K562 (cell line): ENCODE results near the gene CPT1C. TPM values are rescaled to one million over a fixed set of nuclear protein-coding genes. Genes with fewer than 3 reads are reported as not detected.

ENCODE experiments used
- CAMTA2 ChIP-seq: fragments of 250-450 bp; sonication (Bioruptor Pico); conservative IDR thresholded peaks from 2 replicates; pipeline ENCODE4 v1.5.1; 2022
- CBFB ChIP-seq: sonication (generic); formaldehyde crosslinking; IDR thresholded peaks from 2 replicates; pipeline ENCODE4 v1.4.0; 2020; ENCODE audit warnings: mild to moderate bottlenecking, missing genetic modification reagents
- CCNT2 ChIP-seq: IDR thresholded peaks from 2 replicates; pipeline ENCODE4 v1.6.1; 2011; ENCODE audit warnings: borderline replicate concordance, low read depth, mild to moderate bottlenecking, moderate library complexity, mixed read lengths, low read length; ENCODE audit not compliant: insufficient read length; ENCODE audit errors: extremely low read depth
- CREB5 ChIP-seq: fragments of 250-450 bp; sonication (Bioruptor Pico); IDR thresholded peaks from 2 replicates; pipeline ENCODE4 v1.5.0; 2020; ENCODE audit warnings: mild to moderate bottlenecking
- CREM ChIP-seq: IDR thresholded peaks from 2 replicates; pipeline ENCODE4 v1.6.1; 2014; ENCODE audit warnings: antibody characterized with exemption, low read depth
- E2F1 ChIP-seq: sonication (generic); formaldehyde crosslinking; IDR thresholded peaks from 2 replicates; pipeline ENCODE4 v1.8.1; 2023; ENCODE audit warnings: mild to moderate bottlenecking, missing genetic modification reagents, moderate library complexity
- E2F8 ChIP-seq: fragments of 450-650 bp; IDR thresholded peaks from 2 replicates; pipeline ENCODE4 v1.7.1; 2018; ENCODE audit warnings: mild to moderate bottlenecking, low read depth; ENCODE audit not compliant: partially characterized antibody
- EP400 ChIP-seq: fragments of 450-650 bp; IDR thresholded peaks from 2 replicates; pipeline ENCODE4 v1.6.1; 2017; ENCODE audit warnings: antibody characterized with exemption, mild to moderate bottlenecking, moderate library complexity
- IRF1 ChIP-seq: sonication (generic); formaldehyde crosslinking; IDR thresholded peaks from 2 replicates; pipeline ENCODE4 v1.8.0; 2022; ENCODE audit warnings: missing genetic modification reagents, mild to moderate bottlenecking, borderline replicate concordance
- MCM5 ChIP-seq: fragments of 450-650 bp; IDR thresholded peaks from 2 replicates; pipeline ENCODE4 v1.6.1; 2016; ENCODE audit warnings: low read depth
- NEUROD1 ChIP-seq: fragments of 150-350 bp; IDR thresholded peaks from 2 replicates; pipeline ENCODE4 v1.6.1; 2014; ENCODE audit warnings: borderline replicate concordance, low read length, low read depth; ENCODE audit not compliant: partially characterized antibody
- RBM25 ChIP-seq: fragments of 200-400 bp; formaldehyde crosslinking; IDR thresholded peaks from 2 replicates; pipeline ENCODE4 v1.6.1; 2018; ENCODE audit warnings: low read length, low read depth, moderate library complexity; ENCODE audit not compliant: severe bottlenecking
- RFX5 ChIP-seq: IDR thresholded peaks from 2 replicates; pipeline ENCODE4 v1.6.1; 2011; ENCODE audit warnings: low read depth, mild to moderate bottlenecking, improper control_type of control experiment, low read length
- SMARCC2 ChIP-seq: fragments of 450-650 bp; IDR thresholded peaks from 2 replicates; pipeline ENCODE4 v1.6.1; 2017; ENCODE audit warnings: antibody characterized with exemption, moderate library complexity, mild to moderate bottlenecking, low read depth
- ZBTB9 ChIP-seq: fragments of 450-650 bp; formaldehyde crosslinking; IDR thresholded peaks from 2 replicates; pipeline ENCODE4 v1.4.0; 2020; ENCODE audit warnings: mild to moderate bottlenecking, moderate library complexity
- ZNF197 ChIP-seq: fragments of 200-800 bp; sonication (Bioruptor generic); IDR thresholded peaks from 2 replicates; pipeline ENCODE4 v1.6.1; 2016; ENCODE audit warnings: low read depth, missing genetic modification characterization, missing compliant biosample characterization
- ZNF41 ChIP-seq: fragments of 250-450 bp; sonication (Bioruptor Pico); conservative IDR thresholded peaks from 2 replicates; pipeline ENCODE4 v1.4.0; 2020; ENCODE audit warnings: mild to moderate bottlenecking
- ZNF76 ChIP-seq: fragments of 250-450 bp; sonication (Bioruptor Pico); IDR thresholded peaks from 2 replicates; pipeline ENCODE4 v1.4.0; 2020; ENCODE audit warnings: mild to moderate bottlenecking, moderate library complexity, borderline replicate concordance
- polyA plus RNA-seq, 8 experiments: library from polyadenylated mRNA; depleted of rRNA in 4 of 8; stranded (reverse) in 5 of 8; unstranded in 3 of 8; fragments of >200 nt; fragmentation: Nextera tagmentation in 2 of 8; fragmentation: Illumina TruSeq in 1 of 8; extraction: Ambion mirVana in 2 of 8; extraction: Trizol in 1 of 8; gene quantifications; 2 replicates each; pipeline versions ENCODE4 v1.2.1 to v1.2.3, GENCODE V29; 2011 to 2014; ENCODE audit warnings: inconsistent platforms in 1 of 8, missing spikeins in 1 of 8
- total RNA-seq, 7 experiments: library from RNA; depleted of rRNA in 6 of 7; stranded (reverse); fragments of >200 nt in 6 of 7; fragmentation: Illumina TruSeq in 2 of 7; extraction: Trizol in 2 of 7; gene quantifications; 2 replicates each; pipeline versions ENCODE4 v1.2.1 to v1.2.3, GENCODE V29; 2011 to 2021; ENCODE audit warnings: low replicate concordance in 1 of 7

The CPT1C gene
- total and polyA plus RNA-seq, 9 of the 15 experiments (the other 6 are each of a cell fraction or from before 2014, with no cell fraction given), result 1.9 to 12.3 (median 3.0) TPM

GRCh38 chr19:49641688-49642491 is 49.0 kb upstream of the CPT1C start, which contains the start of gene SCAF1 (continued):
- TF ChIP-seq CREM (peak; percentile 98), IRF1 (CRISPR knock-in tag) (no peak), CBFB (CRISPR knock-in tag) (no peak), E2F1 (CRISPR knock-in tag) (peak; percentile 92), RBM25 (no peak), E2F8 (peak; percentile 82), CAMTA2 (CRISPR knock-in tag) (no peak), ZNF41 (CRISPR knock-in tag) (no peak), RFX5 (peak; percentile 37; the same call in 1 of the 2 replicates), ZNF197 (CRISPR knock-in tag) (peak; percentile 96), MCM5 (no peak), CREB5 (CRISPR knock-in tag) (no peak), SMARCC2 (no peak), NEUROD1 (no peak), EP400 (peak; percentile 71), CCNT2 (peak; percentile 90), ZNF76 (no peak), ZBTB9 (CRISPR knock-in tag) (peak; percentile 55; the same call in 1 of the 2 replicates)
